Measurements from ENCODE around the gene GPX1. TPM values are rescaled to one million over a fixed set of nuclear protein-coding genes. Genes with fewer than 3 reads are reported as not detected.

The GPX1 gene
- total RNA-seq: 122 and 194 TPM in 2 replicates

DNA sequence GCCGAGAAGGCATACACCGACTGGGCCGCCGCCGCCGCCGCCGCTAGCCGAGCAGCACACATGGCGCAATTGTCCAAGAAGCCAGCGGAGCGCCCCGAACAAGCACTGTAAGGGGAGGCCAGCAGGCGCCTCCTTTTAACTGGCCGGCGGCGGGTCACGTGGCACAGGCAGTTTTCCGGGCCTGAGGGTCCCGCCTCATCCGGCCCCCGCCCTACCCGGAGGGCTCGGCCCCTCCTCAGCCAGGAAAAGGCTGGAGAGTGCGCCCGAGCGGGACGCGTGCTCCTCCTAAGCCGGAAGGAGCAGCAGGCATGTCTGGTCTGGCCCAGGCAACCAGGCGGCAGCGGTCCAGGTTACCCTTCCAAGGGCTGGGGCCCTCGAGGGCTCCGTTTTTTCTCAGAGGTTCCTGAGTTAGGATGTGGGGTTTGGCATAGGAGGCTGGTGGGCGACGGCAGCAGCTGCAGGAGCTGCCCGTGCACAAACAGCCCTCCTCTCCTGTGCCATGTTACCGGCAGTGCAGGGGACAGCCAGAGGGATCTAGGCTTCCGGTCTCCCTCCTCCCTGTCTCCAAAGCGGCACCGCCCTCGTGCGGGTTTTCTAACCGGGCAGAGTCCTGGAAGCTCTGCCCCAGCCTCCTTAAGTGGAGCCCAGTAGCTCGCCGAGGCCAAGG, at the start of gene GPX1:
GPX1 (minus strand) TSS at position 137 of the 667 bp plus-strand sequence; CDS start at position 62, 75 bp downstream.

GRCh38 chr3:49339941-49340800, 18.0 kb downstream of the GPX1 start, which contains the start of gene USP4:
USP4 (minus strand) TSS chr3:49340053; CDS start chr3:49340024, 29 bp downstream.

Other genes starting within 250 kb of the GPX1 start
- gene USP19, start 237.5 kb downstream of the GPX1 start, total RNA-seq: 57.9 and 59.6 TPM in 2 replicates
- 2,135 and 2,279 TPM in 2 replicates for gene LAMB2, start 225.3 kb downstream of the GPX1 start, total RNA-seq
- gene CCDC71, start 192.0 kb downstream of the GPX1 start, total RNA-seq: 14.1 and 18.4 TPM in 2 replicates
- 26.8 and 31.7 TPM in 2 replicates for gene KLHDC8B, start 186.8 kb downstream of the GPX1 start, total RNA-seq
- 1.4 and 2.5 TPM in 2 replicates for gene C3orf62, start 81.1 kb downstream of the GPX1 start, total RNA-seq
- gene USP4, start 18.3 kb downstream of the GPX1 start, total RNA-seq: 26.0 and 30.0 TPM in 2 replicates
- gene RHOA, start 53.6 kb upstream of the GPX1 start, total RNA-seq: 516 and 573 TPM in 2 replicates
- gene TCTA, start 54.1 kb upstream of the GPX1 start, total RNA-seq: 27.7 and 34.1 TPM in 2 replicates
- gene AMT, start 64.1 kb upstream of the GPX1 start, total RNA-seq: 0.52 and 1.5 TPM in 2 replicates
- 10.2 and 11.6 TPM in 2 replicates for gene NICN1, start 71.0 kb upstream of the GPX1 start, total RNA-seq
- 113 and 115 TPM in 2 replicates for gene DAG1, start 111.9 kb upstream of the GPX1 start, total RNA-seq
- 0.07 and 0.17 TPM in 2 replicates for gene BSN, start 196.1 kb upstream of the GPX1 start, total RNA-seq